ENCODE data around the gene MED16.

- no peak for TF ChIP-seq CTCF (conservative IDR thresholded peaks at IDR 0.05; ENCODE audit: low read length)
- TF ChIP-seq EZH2phosphoT487 (IDR thresholded peaks at IDR 0.05; ENCODE audit: borderline replicate concordance), result no peak
These were observed 32.1 kb upstream of the MED16 start for GRCh38 chr19:925087-925525.
